ENCODE results near the gene CDH12.
"Not testable (repeated sequence)": the region's sequence is repeated elsewhere in the genome, so short reads cannot be mapped to it uniquely, and the experiment has no call there.

The CDH12 gene

DNA sequence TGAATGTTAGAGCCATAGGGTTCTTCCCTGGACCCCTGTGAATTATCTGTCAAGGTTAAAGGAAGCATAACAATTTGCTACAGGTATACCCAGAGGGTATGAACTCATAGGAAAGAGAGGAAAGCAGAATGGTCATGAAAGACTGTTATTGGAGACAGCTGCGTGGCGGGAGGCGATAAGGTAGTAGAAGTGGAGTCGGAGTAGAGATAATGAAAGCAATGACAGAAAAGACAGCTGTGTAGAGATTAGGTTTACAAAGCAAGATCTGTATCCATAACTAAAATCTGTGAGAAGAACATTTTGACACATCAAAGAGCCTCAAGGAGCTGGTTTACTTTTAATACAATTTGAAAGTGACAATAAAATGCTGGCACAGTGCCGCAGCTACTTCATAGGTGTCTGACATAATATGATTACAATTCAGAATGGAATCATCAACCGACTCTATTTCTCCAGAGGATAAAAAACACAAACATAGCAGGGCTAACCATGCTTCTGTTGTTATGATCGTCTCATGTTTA lies 603.9 kb downstream of the CDH12 start:
- DNase-seq, result no peak

DNA sequence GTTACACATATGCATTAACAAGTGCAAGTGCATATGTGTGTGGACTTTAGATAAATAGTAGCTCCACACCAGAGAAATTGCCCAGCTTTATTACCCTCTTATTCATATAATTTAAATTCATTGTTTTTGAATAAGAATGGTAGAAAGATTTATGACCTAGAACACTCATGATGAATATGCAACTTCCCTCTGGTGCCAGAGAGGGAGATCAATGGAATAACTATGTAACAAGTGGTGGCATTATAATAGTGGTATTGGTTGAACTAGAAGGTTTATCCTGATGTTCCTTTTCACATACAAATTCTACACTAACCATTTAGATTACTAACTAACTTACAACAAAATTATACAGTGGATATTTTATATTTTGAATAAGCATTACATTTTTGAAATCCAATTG lies 607.4 kb downstream of the CDH12 start:
- no peak for DNase-seq

DNA sequence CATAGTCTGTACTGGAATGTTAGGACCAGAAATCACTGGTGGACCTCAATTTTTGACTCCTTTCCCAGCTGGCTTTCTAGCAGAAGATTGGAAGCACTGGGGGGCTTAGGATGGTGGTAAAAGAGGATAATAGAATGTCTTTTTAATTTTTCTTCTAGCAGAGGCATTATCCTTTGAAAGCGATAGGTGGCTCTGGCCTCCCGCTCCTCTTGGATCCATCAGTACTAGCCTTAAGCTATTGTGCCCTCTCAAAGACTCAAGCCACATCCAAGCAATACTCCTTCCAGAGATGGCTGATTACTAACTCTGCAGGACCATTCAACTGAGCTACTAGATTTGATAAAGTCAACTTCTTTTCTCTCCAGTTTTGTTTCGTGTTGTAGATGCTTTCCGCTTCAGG lies 610.6 kb downstream of the CDH12 start:
- DNase-seq, result no peak

- no peak for DNase-seq
Observed at GRCh38 chr5:22238047-22238446, 615.1 kb downstream of the CDH12 start.

DNA sequence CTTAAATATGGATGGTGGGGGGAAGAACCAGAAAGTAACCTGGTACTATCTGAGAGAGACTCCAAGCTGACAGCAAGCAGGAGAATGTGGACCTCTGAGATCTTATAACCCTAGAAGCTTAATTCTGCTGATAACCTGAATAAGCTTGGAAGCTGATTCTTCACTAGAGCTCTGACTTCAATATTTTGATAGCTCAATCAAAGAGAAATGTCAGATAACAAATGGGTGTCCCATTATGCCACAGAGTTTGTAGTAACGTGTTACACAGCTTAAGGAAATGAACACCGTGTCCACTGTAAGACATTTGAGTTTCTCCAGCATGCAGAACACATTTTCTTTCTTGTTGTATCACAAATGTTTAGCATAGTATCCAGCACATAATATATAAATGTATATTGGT lies 626.7 kb downstream of the CDH12 start:
- DNase-seq, result no peak

GRCh38 chr5:22223079-22223478 lies 630.1 kb downstream of the CDH12 start:
- DNase-seq, result no peak

DNA sequence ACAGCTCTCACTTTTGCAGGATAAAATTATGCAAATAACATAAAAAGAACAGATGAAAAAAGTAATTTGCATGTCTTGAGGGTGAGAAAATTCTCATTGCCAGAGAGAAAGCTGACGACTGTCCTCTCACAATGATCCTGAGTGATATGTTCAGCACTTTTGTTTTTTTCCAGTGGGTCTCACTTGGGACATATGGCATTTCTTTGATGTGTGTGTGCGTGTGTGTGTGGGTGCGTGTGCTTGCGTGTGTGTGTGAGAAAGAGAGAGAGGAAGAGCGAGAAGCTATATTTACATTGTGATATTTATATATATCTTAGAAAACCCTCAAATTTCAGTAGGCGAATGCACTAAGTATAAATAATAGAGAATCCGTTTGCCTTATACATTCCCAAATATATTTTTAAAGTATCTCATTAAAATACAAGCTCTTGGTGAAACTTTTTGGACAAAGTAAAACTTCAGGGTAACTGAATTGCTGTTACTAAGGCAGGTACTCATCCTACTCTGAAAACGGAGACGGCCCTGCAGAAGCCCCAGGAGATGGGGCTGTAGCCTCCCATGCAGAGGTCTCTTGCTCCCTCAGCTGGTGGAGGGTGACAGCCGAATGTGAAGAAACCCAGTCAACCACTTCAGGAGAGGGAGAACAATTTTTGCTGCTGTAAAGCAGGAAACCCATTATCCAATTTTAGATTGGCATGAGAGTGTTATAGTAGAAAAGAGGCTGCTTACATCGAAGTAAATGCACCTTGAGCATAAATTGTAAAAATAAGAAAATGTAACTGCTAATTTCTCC lies 639.2 kb downstream of the CDH12 start:
- not testable (repeated sequence) for DNase-seq

- not testable (repeated sequence) for DNase-seq
Observed at GRCh38 chr5:22212254-22212991, 640.7 kb downstream of the CDH12 start.

DNA sequence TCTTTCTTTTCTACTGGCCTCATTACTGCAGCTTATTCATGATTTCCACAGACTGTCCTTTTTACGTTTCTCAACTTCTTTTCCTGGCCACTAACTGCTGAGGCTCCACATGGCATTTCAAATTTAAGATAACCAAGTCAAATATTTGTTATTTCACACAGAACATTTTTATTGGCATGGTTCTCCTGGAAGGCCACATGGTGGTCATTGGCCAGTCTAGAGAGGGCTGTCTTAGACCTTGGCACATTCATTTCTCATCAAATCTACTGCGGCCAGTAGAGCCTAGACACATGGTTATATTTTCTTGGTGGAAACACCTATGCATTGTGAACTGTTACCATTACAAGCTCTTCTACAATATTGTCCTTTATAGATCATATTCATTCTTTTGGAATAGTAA lies 644.7 kb downstream of the CDH12 start:
- DNase-seq, result not testable (repeated sequence)

- not testable (repeated sequence) for DNase-seq
Observed at GRCh38 chr5:22188651-22189050, 664.5 kb downstream of the CDH12 start.

- DNase-seq, result not testable (repeated sequence)
Observed at GRCh38 chr5:22187632-22188228, 665.4 kb downstream of the CDH12 start.

- not testable (repeated sequence) for DNase-seq
Observed at GRCh38 chr5:22169226-22169625, 683.9 kb downstream of the CDH12 start.

DNA sequence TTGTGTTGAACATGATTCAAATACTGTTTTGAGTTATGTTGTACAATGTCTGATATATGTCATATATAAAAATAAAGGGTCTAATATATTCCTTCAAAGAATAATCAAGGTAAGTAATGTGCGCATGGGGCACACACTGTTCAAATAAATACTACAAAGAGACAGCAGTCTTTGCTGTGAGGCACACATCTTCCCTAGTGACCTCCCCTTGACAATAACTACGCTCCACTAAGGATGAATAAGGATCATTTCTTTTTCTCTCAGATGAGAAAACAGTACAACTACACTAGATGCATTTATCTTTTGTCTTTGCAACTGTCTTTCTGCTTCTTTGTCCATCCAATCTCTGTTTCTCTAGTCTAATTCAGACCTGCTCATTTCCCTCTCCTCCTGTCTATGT lies 684.4 kb downstream of the CDH12 start:
- not testable (repeated sequence) for DNase-seq

- DNase-seq, result not testable (repeated sequence)
Observed at GRCh38 chr5:22165931-22166330, 687.2 kb downstream of the CDH12 start.

GRCh38 chr5:22164910-22165748 lies 688.0 kb downstream of the CDH12 start:
- not testable (repeated sequence) for DNase-seq

DNA sequence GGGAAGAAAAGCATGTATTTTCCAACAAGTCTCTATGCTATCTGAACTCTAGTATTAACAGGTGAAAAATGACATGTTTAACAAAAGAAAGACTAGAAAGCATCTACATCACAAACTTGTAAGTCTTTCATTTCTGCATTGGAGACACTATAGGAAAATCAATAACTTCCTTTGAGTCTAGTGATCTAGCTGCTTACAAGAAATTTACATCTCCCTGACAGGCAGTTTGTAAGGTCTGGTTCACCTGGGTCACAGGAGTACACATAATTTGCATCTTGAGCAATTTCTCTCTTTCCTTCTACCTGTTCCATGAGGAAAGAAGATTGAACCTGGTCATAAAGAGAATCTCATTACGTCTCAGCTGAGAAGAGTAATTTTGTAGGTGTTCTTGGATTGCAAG lies 696.2 kb downstream of the CDH12 start:
- DNase-seq, result not testable (repeated sequence)

DNA sequence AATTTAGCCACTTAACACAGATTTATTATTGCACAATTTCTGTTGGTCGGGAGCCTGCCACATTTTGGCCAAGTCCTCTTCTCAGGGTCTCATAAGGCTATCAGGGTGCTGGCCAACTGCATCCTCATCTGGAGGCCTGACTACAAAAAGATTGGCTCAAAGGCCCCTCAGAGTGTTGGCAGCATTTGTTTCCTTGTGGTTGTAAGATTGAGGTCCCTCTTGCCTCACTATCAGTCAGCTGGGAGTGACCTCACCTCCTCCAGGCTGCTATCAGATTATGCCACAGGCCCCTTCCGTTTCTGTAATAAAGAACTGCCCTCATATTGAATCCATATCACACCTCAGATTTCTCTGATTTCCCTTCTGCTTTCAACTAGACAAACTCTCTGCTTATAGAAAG lies 698.4 kb downstream of the CDH12 start:
- DNase-seq, result not testable (repeated sequence)

GRCh38 chr5:22151801-22152200 lies 701.3 kb downstream of the CDH12 start:
- not testable (repeated sequence) for DNase-seq

GRCh38 chr5:22140418-22140817 lies 712.7 kb downstream of the CDH12 start:
- not testable (repeated sequence) for DNase-seq

- DNase-seq, result not testable (repeated sequence)
Observed at GRCh38 chr5:22139662-22140300, 713.4 kb downstream of the CDH12 start.

DNA sequence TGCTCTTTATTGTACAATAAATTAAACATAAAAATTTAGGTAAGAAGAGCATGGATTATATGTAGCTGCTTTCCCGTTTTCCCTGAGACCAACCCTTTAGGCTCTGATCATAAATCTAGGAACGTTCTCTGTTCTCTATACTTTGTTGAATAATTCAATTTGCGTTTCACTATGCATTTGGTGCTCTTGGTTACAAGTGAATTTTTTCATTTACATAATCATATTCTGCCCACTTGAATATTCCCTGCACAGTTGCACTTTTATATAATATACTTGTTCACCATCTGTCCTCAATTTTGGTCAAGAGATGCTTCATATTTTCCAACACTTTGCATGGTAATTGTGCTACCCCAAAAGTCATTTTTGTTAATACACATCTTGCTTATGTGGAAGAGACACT lies 741.8 kb downstream of the CDH12 start:
- no peak for DNase-seq

DNA sequence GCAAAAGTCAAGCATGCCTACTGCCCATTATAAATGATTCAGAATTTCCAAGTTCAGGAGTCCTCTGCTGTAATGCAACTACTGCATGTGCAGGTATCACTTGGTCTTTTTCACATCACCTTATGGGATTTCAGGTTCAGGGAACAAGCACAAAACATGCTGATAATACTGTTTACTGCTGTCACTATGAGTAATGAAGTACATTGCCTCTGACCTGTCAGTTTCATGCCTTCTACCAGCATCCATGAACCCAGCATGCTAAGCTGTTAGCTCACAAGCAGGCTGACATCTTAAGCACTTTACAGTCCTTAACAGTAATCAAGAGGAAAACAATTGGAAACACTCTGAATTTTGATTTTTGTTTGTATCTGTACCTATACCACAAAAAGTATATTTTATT lies 743.8 kb downstream of the CDH12 start:
- no peak for DNase-seq
